Measurements from ENCODE around the gene PSG1. TPM values are rescaled to one million over a fixed set of nuclear protein-coding genes. Genes with fewer than 3 reads are reported as not detected.
"Not testable (repeated sequence)": the region's sequence is repeated elsewhere in the genome, so short reads cannot be mapped to it uniquely, and the experiment has no call there.

PSG1 gene
- total and polyA plus RNA-seq, 5 donors from 2014 or later, result 0.96 TPM; not detected in 4

GRCh38 chr19:42899110-42899509, 19.6 kb upstream of the PSG1 start:
- H3K27ac Mint-ChIP-seq; H3K4me3 Mint-ChIP-seq; H3K27me3 Mint-ChIP-seq; H3K4me1 Mint-ChIP-seq; H3K9me3 ChIP-seq (ENCODE audit: control insufficient read depth in 2 of 2, low read length in 2 of 2); H3K4me3 ChIP-seq (ENCODE audit: low read depth, low read length); H3K27ac ChIP-seq (ENCODE audit: insufficient read depth, low read length, poor library complexity, severe bottlenecking); H3K27me3 ChIP-seq (ENCODE audit: control insufficient read depth, insufficient read depth, low read length); H3K36me3 Mint-ChIP-seq; H3K4me1 ChIP-seq (ENCODE audit: control insufficient read depth, insufficient read depth, low read length, poor library complexity, severe bottlenecking); ATAC-seq (ENCODE audit: low read depth in 2 of 2); H3K9me3 Mint-ChIP-seq; DNase-seq; H3K36me3 ChIP-seq (ENCODE audit: control insufficient read depth, insufficient read depth, low read length): not testable (repeated sequence)

GRCh38 chr19:42898656-42899055, 19.1 kb upstream of the PSG1 start:
- DNase-seq; H3K4me1 Mint-ChIP-seq; H3K36me3 Mint-ChIP-seq; H3K27ac ChIP-seq (ENCODE audit: insufficient read depth, low read length, poor library complexity, severe bottlenecking); H3K9me3 Mint-ChIP-seq; H3K27me3 Mint-ChIP-seq; H3K9me3 ChIP-seq (ENCODE audit: control insufficient read depth in 2 of 2, low read length in 2 of 2); H3K4me3 ChIP-seq (ENCODE audit: low read depth, low read length); H3K4me1 ChIP-seq (ENCODE audit: control insufficient read depth, insufficient read depth, low read length, poor library complexity, severe bottlenecking); H3K4me3 Mint-ChIP-seq; ATAC-seq (ENCODE audit: low read depth in 2 of 2); H3K36me3 ChIP-seq (ENCODE audit: control insufficient read depth, insufficient read depth, low read length); H3K27ac Mint-ChIP-seq; H3K27me3 ChIP-seq (ENCODE audit: control insufficient read depth, insufficient read depth, low read length): not testable (repeated sequence)

- not testable (repeated sequence) for H3K4me3 Mint-ChIP-seq; H3K4me1 ChIP-seq (ENCODE audit: control insufficient read depth, insufficient read depth, low read length, poor library complexity, severe bottlenecking); H3K36me3 Mint-ChIP-seq; H3K27ac ChIP-seq (ENCODE audit: insufficient read depth, low read length, poor library complexity, severe bottlenecking); H3K27ac Mint-ChIP-seq; H3K9me3 Mint-ChIP-seq; H3K27me3 ChIP-seq (ENCODE audit: control insufficient read depth, insufficient read depth, low read length); H3K36me3 ChIP-seq (ENCODE audit: control insufficient read depth, insufficient read depth, low read length); H3K4me1 Mint-ChIP-seq; ATAC-seq (ENCODE audit: low read depth in 2 of 2); H3K27me3 Mint-ChIP-seq; DNase-seq; H3K4me3 ChIP-seq (ENCODE audit: low read depth, low read length); H3K9me3 ChIP-seq (ENCODE audit: control insufficient read depth in 2 of 2, low read length in 2 of 2)
These were observed 18.2 kb upstream of the PSG1 start for GRCh38 chr19:42897729-42898128.

GRCh38 chr19:42890446-42890845, 10.9 kb upstream of the PSG1 start:
- not testable (repeated sequence) for H3K9me3 ChIP-seq (ENCODE audit: control insufficient read depth in 2 of 2, low read length in 2 of 2); H3K4me1 ChIP-seq (ENCODE audit: control insufficient read depth, insufficient read depth, low read length, poor library complexity, severe bottlenecking); ATAC-seq (ENCODE audit: low read depth in 2 of 2); DNase-seq; H3K27me3 Mint-ChIP-seq; H3K4me1 Mint-ChIP-seq; H3K27ac Mint-ChIP-seq; H3K27me3 ChIP-seq (ENCODE audit: control insufficient read depth, insufficient read depth, low read length); H3K4me3 Mint-ChIP-seq; H3K36me3 ChIP-seq (ENCODE audit: control insufficient read depth, insufficient read depth, low read length); H3K4me3 ChIP-seq (ENCODE audit: low read depth, low read length); H3K36me3 Mint-ChIP-seq; H3K27ac ChIP-seq (ENCODE audit: insufficient read depth, low read length, poor library complexity, severe bottlenecking)
- H3K9me3 Mint-ChIP-seq, result peaks cover 0 to 15% (median 4%) of the 10 kb centered on the region in 7 donors

- peaks cover 11% of the 10 kb centered on the region for H3K27me3 Mint-ChIP-seq
- H3K36me3 Mint-ChIP-seq; H3K4me3 Mint-ChIP-seq; H3K36me3 ChIP-seq (ENCODE audit: control insufficient read depth, insufficient read depth, low read length); DNase-seq; H3K9me3 ChIP-seq (ENCODE audit: control insufficient read depth in 2 of 2, low read length in 2 of 2); H3K4me1 ChIP-seq (ENCODE audit: control insufficient read depth, insufficient read depth, low read length, poor library complexity, severe bottlenecking); H3K4me3 ChIP-seq (ENCODE audit: low read depth, low read length); H3K4me1 Mint-ChIP-seq; H3K27ac ChIP-seq (ENCODE audit: insufficient read depth, low read length, poor library complexity, severe bottlenecking); ATAC-seq (ENCODE audit: low read depth in 2 of 2); H3K27me3 ChIP-seq (ENCODE audit: control insufficient read depth, insufficient read depth, low read length); H3K27ac Mint-ChIP-seq: not testable (repeated sequence)
- H3K9me3 Mint-ChIP-seq, result peaks cover 0 to 15% (median 5%) of the 10 kb centered on the region in 7 donors
These were observed 8.4 kb upstream of the PSG1 start for GRCh38 chr19:42887876-42888445.

- not testable (repeated sequence) for H3K36me3 Mint-ChIP-seq; DNase-seq; H3K4me1 ChIP-seq (ENCODE audit: control insufficient read depth, insufficient read depth, low read length, poor library complexity, severe bottlenecking); H3K4me3 Mint-ChIP-seq; ATAC-seq (ENCODE audit: low read depth in 2 of 2); H3K4me3 ChIP-seq (ENCODE audit: low read depth, low read length); H3K36me3 ChIP-seq (ENCODE audit: control insufficient read depth, insufficient read depth, low read length); H3K27ac ChIP-seq (ENCODE audit: insufficient read depth, low read length, poor library complexity, severe bottlenecking); H3K27ac Mint-ChIP-seq; H3K4me1 Mint-ChIP-seq; H3K9me3 ChIP-seq (ENCODE audit: control insufficient read depth in 2 of 2, low read length in 2 of 2); H3K27me3 ChIP-seq (ENCODE audit: control insufficient read depth, insufficient read depth, low read length); H3K9me3 Mint-ChIP-seq
- peaks cover 13% of the 10 kb centered on the region for H3K27me3 Mint-ChIP-seq
These were observed 3.2 kb upstream of the PSG1 start for GRCh38 chr19:42882730-42883129.

- H3K27me3 Mint-ChIP-seq, result peaks cover 13% of the 10 kb centered on the region
- not testable (repeated sequence) for H3K36me3 Mint-ChIP-seq, H3K4me1 Mint-ChIP-seq
These were observed 2.5 kb upstream of the PSG1 start for GRCh38 chr19:42882010-42882409.

GRCh38 chr19:42881279-42881678, 1.8 kb upstream of the PSG1 start:
- not testable (repeated sequence) for H3K27ac ChIP-seq (ENCODE audit: insufficient read depth, low read length, poor library complexity, severe bottlenecking); H3K4me3 ChIP-seq (ENCODE audit: low read depth, low read length); H3K9me3 ChIP-seq (ENCODE audit: control insufficient read depth in 2 of 2, low read length in 2 of 2); DNase-seq; H3K27me3 ChIP-seq (ENCODE audit: control insufficient read depth, insufficient read depth, low read length); H3K4me3 Mint-ChIP-seq; H3K4me1 Mint-ChIP-seq; H3K4me1 ChIP-seq (ENCODE audit: control insufficient read depth, insufficient read depth, low read length, poor library complexity, severe bottlenecking); H3K36me3 ChIP-seq (ENCODE audit: control insufficient read depth, insufficient read depth, low read length); H3K27ac Mint-ChIP-seq; H3K36me3 Mint-ChIP-seq; H3K9me3 Mint-ChIP-seq; ATAC-seq (ENCODE audit: low read depth in 2 of 2)
- peaks cover 13% of the 10 kb centered on the region for H3K27me3 Mint-ChIP-seq

More at GRCh38 chr19:42882010-42882409, 2.5 kb upstream of the PSG1 start:
- not testable (repeated sequence) for H3K9me3 Mint-ChIP-seq; DNase-seq; H3K27me3 ChIP-seq (ENCODE audit: control insufficient read depth, insufficient read depth, low read length); H3K36me3 ChIP-seq (ENCODE audit: control insufficient read depth, insufficient read depth, low read length); H3K4me3 Mint-ChIP-seq; ATAC-seq (ENCODE audit: low read depth in 2 of 2); H3K4me1 ChIP-seq (ENCODE audit: control insufficient read depth, insufficient read depth, low read length, poor library complexity, severe bottlenecking); H3K27ac ChIP-seq (ENCODE audit: insufficient read depth, low read length, poor library complexity, severe bottlenecking); H3K27ac Mint-ChIP-seq; H3K9me3 ChIP-seq (ENCODE audit: control insufficient read depth in 2 of 2, low read length in 2 of 2); H3K4me3 ChIP-seq (ENCODE audit: low read depth, low read length)

Measured in CD4-positive, CD25-positive, alpha-beta regulatory T cell (primary cell).